Activated T-cell treated with anti-CD3 and anti-CD28 coated beads, Interleukin-2, amount 50 U/mL, for 4 hours (primary cell): Measurements from ENCODE around the gene LLGL2. TPM values are rescaled to one million over a fixed set of nuclear protein-coding genes. Genes with fewer than 3 reads are reported as not detected.

Experiments used
- ATAC-seq, 2 donors: fragments of 200-7000 bp; cut with Tn5 transposase; one replicate each; pipeline ENCODE4 v1.10.0; 2021
- DNase-seq: peaks from one replicate; pipeline ENCODE4 v3.0.0-alpha.2; 2020
- H3K27me3 Mint-ChIP-seq: one replicate; pipeline ENCODE4 v1.8.0; 2021; ENCODE audit warnings: low read depth, mixed read lengths
- H3K36me3 Mint-ChIP-seq: one replicate; pipeline ENCODE4 v1.8.0; 2022; ENCODE audit warnings: mixed read lengths; ENCODE audit not compliant: insufficient read depth
- H3K4me1 Mint-ChIP-seq: one replicate; pipeline ENCODE4 v1.8.0; 2021; ENCODE audit warnings: low read depth, mixed read lengths
- H3K4me3 Mint-ChIP-seq: one replicate; pipeline ENCODE4 v1.8.0; 2021; ENCODE audit warnings: mild to moderate bottlenecking, moderate library complexity, mixed read lengths
- H3K9me3 Mint-ChIP-seq: one replicate; pipeline ENCODE4 v1.8.0; 2021; ENCODE audit warnings: mixed read lengths
- total RNA-seq, 3 donors: library from RNA; stranded (reverse); gene quantifications; one replicate each; pipeline ENCODE4 v1.2.1, GENCODE V29; 2021

Gene LLGL2
- total RNA-seq, 3 donors from 2014 or later, result 9.5 to 14.1 (median 10.2) TPM

GRCh38 chr17:75499313-75500022 lies 26.0 kb upstream of the LLGL2 start:
- Mint-ChIP-seq H3K36me3 (peaks cover under 1% of the 10 kb centered on the region), H3K27me3 (no peaks in the 10 kb centered on the region), H3K4me1 (no peaks in the 10 kb centered on the region), H3K4me3 (no peak overlapping the region), H3K9me3 (no peaks in the 10 kb centered on the region)
- ATAC-seq, result no peak
- no peak for DNase-seq

DNA sequence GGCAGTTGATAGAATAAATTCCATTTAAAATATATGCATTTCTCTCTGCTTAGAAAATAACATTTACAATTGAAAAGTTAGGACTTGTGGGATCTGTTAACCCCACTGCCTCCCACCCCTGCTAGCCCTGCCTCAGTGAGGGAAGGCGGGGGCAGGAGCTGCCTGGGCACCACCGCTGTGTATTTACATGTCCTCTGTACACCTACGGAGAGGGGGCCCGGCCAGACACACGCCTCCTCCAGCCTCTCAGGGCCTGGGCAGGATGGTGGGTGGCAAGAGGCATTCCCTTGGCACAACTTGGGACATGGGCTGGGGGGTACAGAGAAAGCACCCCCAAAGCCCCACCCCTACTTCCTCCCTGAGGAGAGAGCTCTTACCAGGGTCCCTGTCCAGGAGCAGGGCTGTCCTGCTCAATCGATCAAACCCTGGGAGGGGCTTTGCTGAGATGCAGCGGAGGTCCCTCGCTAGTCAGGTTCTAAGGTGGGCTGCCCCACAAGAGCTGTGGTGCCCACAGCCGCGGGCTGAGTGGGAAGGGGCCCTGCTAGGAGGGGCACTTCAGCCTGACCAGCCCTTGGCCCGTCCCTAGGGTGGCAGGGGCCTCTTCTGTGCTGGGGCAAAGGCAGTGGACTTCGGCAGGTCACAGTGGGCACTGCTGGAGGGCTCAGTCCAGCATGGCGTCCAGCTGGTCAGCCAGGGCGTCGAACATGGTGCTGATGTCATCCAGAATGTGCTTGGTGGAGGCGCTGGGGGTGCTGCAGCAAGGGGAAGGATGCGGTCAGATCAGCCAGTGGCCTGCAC lies 24.9 kb upstream of the LLGL2 start:
- no peaks in the 10 kb centered on the region for H3K4me1 Mint-ChIP-seq
- no peaks in the 10 kb centered on the region for H3K9me3 Mint-ChIP-seq
- DNase-seq (no peak), ATAC-seq (no peak)
- no peaks in the 10 kb centered on the region for H3K27me3 Mint-ChIP-seq
- H3K4me3 Mint-ChIP-seq, result no peak overlapping the region
- no peaks in the 10 kb centered on the region for H3K36me3 Mint-ChIP-seq

DNA sequence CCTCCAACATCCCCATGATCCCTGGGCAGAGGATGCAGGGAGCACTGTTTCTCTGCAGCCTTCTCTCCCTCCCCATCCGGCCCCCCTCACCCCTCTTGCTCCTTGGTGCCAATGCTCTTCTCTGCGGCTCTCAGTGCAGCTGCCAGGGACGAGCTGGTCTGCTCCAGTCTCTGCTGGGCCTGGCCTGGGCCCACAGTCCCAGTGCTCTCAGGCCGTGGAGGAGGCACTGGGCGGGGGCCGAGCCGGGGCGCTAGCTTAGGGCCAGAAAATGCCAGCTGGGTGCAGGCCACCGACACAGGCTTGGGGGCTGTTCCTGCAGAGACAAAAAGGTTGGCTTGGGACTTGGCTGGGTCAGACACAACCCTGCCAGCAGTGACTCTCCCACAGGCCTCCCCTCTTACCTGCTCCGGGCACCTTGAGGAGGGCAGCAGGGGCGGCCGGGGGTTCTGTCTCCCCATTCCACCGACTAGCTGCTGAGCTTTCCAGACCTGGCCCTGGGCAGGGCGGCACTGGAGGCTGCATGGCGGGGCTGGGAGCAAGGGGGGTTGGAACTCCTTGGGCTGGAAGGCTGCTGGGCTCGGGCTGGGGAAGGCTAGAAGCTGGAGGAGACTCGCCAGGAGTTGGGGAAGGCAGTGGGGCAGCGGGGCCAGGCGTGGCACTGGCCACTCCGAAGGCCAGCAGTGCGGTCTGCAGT lies 24.0 kb upstream of the LLGL2 start:
- H3K4me1 Mint-ChIP-seq, result no peaks in the 10 kb centered on the region
- DNase-seq, result no peak
- no peaks in the 10 kb centered on the region for H3K9me3 Mint-ChIP-seq
- H3K4me3 Mint-ChIP-seq, result no peak overlapping the region
- H3K36me3 Mint-ChIP-seq, result no peaks in the 10 kb centered on the region
- ATAC-seq, result no peak
- H3K27me3 Mint-ChIP-seq, result no peaks in the 10 kb centered on the region

- no peak for ATAC-seq
- no peak for DNase-seq
- no peaks in the 10 kb centered on the region for H3K27me3 Mint-ChIP-seq
- H3K4me3 Mint-ChIP-seq, result no peak overlapping the region
- no peaks in the 10 kb centered on the region for H3K9me3 Mint-ChIP-seq
- no peaks in the 10 kb centered on the region for H3K36me3 Mint-ChIP-seq
- H3K4me1 Mint-ChIP-seq, result no peaks in the 10 kb centered on the region
These were observed 23.3 kb upstream of the LLGL2 start for GRCh38 chr17:75502072-75502720.

DNA sequence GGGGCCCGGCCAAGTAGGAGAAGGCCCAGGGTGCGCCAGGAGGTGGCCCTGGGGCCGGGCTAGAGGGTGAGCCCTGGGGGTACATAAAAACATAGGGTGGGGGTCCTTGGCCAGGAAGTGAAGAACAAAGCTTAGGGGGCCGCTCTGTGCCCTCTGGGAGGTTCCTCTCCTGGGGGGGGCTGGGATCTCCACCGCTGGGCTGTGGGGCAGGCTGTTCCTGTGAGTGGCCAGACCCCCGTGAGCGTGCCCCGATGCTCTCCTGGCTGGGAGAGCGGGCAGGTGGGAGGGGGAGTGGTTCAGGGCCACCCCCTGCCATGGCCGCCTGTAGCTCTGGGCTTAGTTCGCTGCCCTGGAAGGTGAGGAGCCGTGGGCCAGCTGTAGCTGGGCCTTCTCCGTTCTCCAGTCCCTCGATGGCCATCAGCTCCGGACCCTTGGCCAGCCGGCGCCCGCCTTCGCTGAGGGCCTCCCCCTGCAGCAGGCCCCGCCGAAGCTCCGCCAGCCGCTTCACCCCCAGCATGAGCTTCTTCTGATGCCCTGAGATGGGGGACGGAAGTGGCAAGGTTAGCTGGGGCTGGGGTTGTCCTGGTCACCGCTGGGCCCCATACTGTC lies 22.7 kb upstream of the LLGL2 start:
- H3K36me3 Mint-ChIP-seq, result no peaks in the 10 kb centered on the region
- no peak for DNase-seq
- H3K9me3 Mint-ChIP-seq, result no peaks in the 10 kb centered on the region
- ATAC-seq, result no peak
- no peak overlapping the region for H3K4me3 Mint-ChIP-seq
- no peaks in the 10 kb centered on the region for H3K4me1 Mint-ChIP-seq
- no peaks in the 10 kb centered on the region for H3K27me3 Mint-ChIP-seq

DNA sequence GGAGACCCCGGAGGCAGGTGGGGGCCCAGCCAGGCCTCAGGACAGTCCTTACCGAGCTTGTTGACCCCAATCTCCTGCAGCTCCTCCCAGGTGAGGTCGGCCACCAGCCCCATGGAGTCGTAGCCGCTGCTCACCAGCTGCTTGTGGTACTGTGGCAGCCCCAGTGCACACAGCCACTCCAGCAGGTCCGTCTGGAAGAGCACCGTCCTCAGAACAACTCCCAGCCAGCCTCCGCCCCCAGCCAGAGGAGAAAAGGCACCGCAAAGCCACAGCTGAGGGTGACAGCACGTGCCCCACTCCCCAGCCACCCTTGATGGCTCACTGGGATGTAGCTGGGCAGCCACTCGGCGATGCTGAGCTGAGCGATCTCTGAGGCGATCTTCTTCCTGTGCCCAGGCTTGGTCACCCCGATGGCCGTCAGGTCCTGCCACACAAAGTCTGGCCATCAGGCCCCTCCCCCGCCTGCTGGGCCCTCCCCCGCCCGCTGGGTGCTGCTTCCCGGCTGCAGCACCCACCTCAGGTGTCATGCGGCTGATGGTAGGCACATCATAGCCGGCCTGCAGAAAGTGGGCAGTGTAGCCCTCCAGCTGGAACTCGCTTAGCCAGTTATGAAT lies 22.1 kb upstream of the LLGL2 start:
- H3K27me3 Mint-ChIP-seq, result no peaks in the 10 kb centered on the region
- H3K4me1 Mint-ChIP-seq, result no peaks in the 10 kb centered on the region
- no peaks in the 10 kb centered on the region for H3K36me3 Mint-ChIP-seq
- no peak overlapping the region for H3K4me3 Mint-ChIP-seq
- DNase-seq, result no peak
- no peaks in the 10 kb centered on the region for H3K9me3 Mint-ChIP-seq
- ATAC-seq, result no peak

DNA sequence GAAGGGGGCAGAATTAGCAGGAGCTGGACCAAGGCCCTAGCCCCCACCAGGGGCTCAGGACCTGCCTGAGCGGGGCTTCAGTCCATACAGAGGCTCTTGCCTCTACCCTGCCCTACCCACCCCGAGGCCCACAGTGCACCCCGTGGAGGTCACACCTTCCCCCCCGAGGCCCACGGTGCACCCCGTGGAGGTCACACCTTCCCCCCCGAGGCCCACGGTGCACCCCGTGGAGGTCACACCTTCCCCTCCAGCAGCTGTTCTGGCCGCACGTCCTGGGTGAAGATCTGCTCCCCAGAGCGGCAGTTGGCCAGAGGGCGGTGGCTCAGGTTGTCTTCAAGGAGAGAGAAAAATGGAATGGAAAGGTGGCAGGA lies 21.5 kb upstream of the LLGL2 start:
- Mint-ChIP-seq H3K4me3 (no peak overlapping the region), H3K36me3 (no peaks in the 10 kb centered on the region), H3K27me3 (no peaks in the 10 kb centered on the region), H3K9me3 (no peaks in the 10 kb centered on the region), H3K4me1 (no peaks in the 10 kb centered on the region)
- no peak for DNase-seq
- ATAC-seq, result no peak

- Mint-ChIP-seq H3K4me3 (no peak overlapping the region), H3K36me3 (no peaks in the 10 kb centered on the region), H3K4me1 (no peaks in the 10 kb centered on the region), H3K27me3 (no peaks in the 10 kb centered on the region), H3K9me3 (no peaks in the 10 kb centered on the region)
- DNase-seq (peak; percentile 24), ATAC-seq (peak; percentile 36 to 59)
These were observed 20.9 kb upstream of the LLGL2 start for GRCh38 chr17:75504347-75505151.

- ATAC-seq (no peak), DNase-seq (no peak)
- Mint-ChIP-seq H3K9me3 (no peaks in the 10 kb centered on the region), H3K4me1 (no peaks in the 10 kb centered on the region), H3K4me3 (no peak overlapping the region), H3K27me3 (no peaks in the 10 kb centered on the region), H3K36me3 (no peaks in the 10 kb centered on the region)
These were observed 20.4 kb upstream of the LLGL2 start for GRCh38 chr17:75505152-75505409.

- Mint-ChIP-seq H3K27me3 (no peaks in the 10 kb centered on the region), H3K4me1 (no peaks in the 10 kb centered on the region), H3K36me3 (no peaks in the 10 kb centered on the region), H3K9me3 (no peaks in the 10 kb centered on the region), H3K4me3 (no peak overlapping the region)
- ATAC-seq (no peak), DNase-seq (no peak)
These were observed 19.9 kb upstream of the LLGL2 start for GRCh38 chr17:75505640-75506039.

GRCh38 chr17:75506134-75506533 lies 19.4 kb upstream of the LLGL2 start:
- ATAC-seq (no peak), DNase-seq (no peak)
- Mint-ChIP-seq H3K27me3 (no peaks in the 10 kb centered on the region), H3K4me1 (no peaks in the 10 kb centered on the region), H3K36me3 (no peaks in the 10 kb centered on the region), H3K4me3 (no peak overlapping the region), H3K9me3 (no peaks in the 10 kb centered on the region)

GRCh38 chr17:75506888-75507287 lies 18.6 kb upstream of the LLGL2 start:
- H3K4me3 Mint-ChIP-seq, result no peak overlapping the region
- H3K9me3 Mint-ChIP-seq, result no peaks in the 10 kb centered on the region
- H3K36me3 Mint-ChIP-seq, result no peaks in the 10 kb centered on the region
- no peaks in the 10 kb centered on the region for H3K27me3 Mint-ChIP-seq
- no peak for ATAC-seq
- no peaks in the 10 kb centered on the region for H3K4me1 Mint-ChIP-seq
- no peak for DNase-seq
